LNCAP (cell line): Measurements from ENCODE around the gene GGCT.

Experiments
- CTCF ChIP-seq: fragments of 450-650 bp; IDR thresholded peaks from 2 replicates; pipeline ENCODE4 v1.5.1; 2017; ENCODE audit warnings: mild to moderate bottlenecking

GGCT gene

GRCh38 chr7:30466266-30466665 is 38.4 kb downstream of the GGCT start:
- no peak for TF ChIP-seq CTCF

GRCh38 chr7:30465811-30466180 is 38.8 kb downstream of the GGCT start:
- no peak for TF ChIP-seq CTCF

- TF ChIP-seq CTCF = no peak
Observed at GRCh38 chr7:30465046-30465810, 39.4 kb downstream of the GGCT start.

- no peak for TF ChIP-seq CTCF
Observed at GRCh38 chr7:30464231-30464671, 40.4 kb downstream of the GGCT start.

GRCh38 chr7:30463405-30464145 is 41.1 kb downstream of the GGCT start:
- no peak for TF ChIP-seq CTCF

GRCh38 chr7:30462179-30462578 is 42.5 kb downstream of the GGCT start:
- TF ChIP-seq CTCF = no peak

GRCh38 chr7:30460246-30460633 is 44.4 kb downstream of the GGCT start:
- TF ChIP-seq CTCF = no peak
